ENCODE measurements around the gene BCL2A1.
"Not testable (repeated sequence)": the region's sequence is repeated elsewhere in the genome, so short reads cannot be mapped to it uniquely, and the experiment has no call there.

BCL2A1 gene

GRCh38 chr15:79989682-79990081 lies 18.7 kb upstream of the BCL2A1 start:
- DNase-seq (ENCODE audit: extremely low read depth in 1 of 2, low read depth in 1 of 2), result no peak

- no peak for DNase-seq (ENCODE audit: extremely low read depth in 1 of 2, low read depth in 1 of 2)
These were observed 18.2 kb upstream of the BCL2A1 start for GRCh38 chr15:79989183-79989582.

GRCh38 chr15:79988448-79989117 lies 17.6 kb upstream of the BCL2A1 start:
- no peak for DNase-seq (ENCODE audit: extremely low read depth in 1 of 2, low read depth in 1 of 2)

- no peak for DNase-seq (ENCODE audit: extremely low read depth in 1 of 2, low read depth in 1 of 2)
These were observed 17.0 kb upstream of the BCL2A1 start for GRCh38 chr15:79987969-79988368.

GRCh38 chr15:79987569-79987955 lies 16.6 kb upstream of the BCL2A1 start:
- no peak for DNase-seq (ENCODE audit: extremely low read depth in 1 of 2, low read depth in 1 of 2)

GRCh38 chr15:79981831-79982455 lies 10.9 kb upstream of the BCL2A1 start:
- DNase-seq (ENCODE audit: extremely low read depth in 1 of 2, low read depth in 1 of 2), result no peak

GRCh38 chr15:79978655-79979514 lies 7.9 kb upstream of the BCL2A1 start:
- no peak for DNase-seq (ENCODE audit: extremely low read depth in 1 of 2, low read depth in 1 of 2)

- no peak for DNase-seq (ENCODE audit: extremely low read depth in 1 of 2, low read depth in 1 of 2)
These were observed 7.3 kb upstream of the BCL2A1 start for GRCh38 chr15:79978260-79978654.

GRCh38 chr15:79977431-79978054 lies 6.5 kb upstream of the BCL2A1 start:
- no peak for DNase-seq (ENCODE audit: extremely low read depth in 1 of 2, low read depth in 1 of 2)

- DNase-seq (ENCODE audit: extremely low read depth in 1 of 2, low read depth in 1 of 2), result no peak
These were observed 2.6 kb upstream of the BCL2A1 start for GRCh38 chr15:79973456-79974195.

GRCh38 chr15:79972863-79973262 lies 1.9 kb upstream of the BCL2A1 start:
- no peak for DNase-seq (ENCODE audit: extremely low read depth in 1 of 2, low read depth in 1 of 2)

GRCh38 chr15:79970181-79970580 lies 815 bp downstream of the BCL2A1 start:
- no peak for DNase-seq (ENCODE audit: extremely low read depth in 1 of 2, low read depth in 1 of 2)

GRCh38 chr15:79969146-79969545 lies 1.9 kb downstream of the BCL2A1 start:
- no peak for DNase-seq (ENCODE audit: extremely low read depth in 1 of 2, low read depth in 1 of 2)

- no peak for DNase-seq (ENCODE audit: extremely low read depth in 1 of 2, low read depth in 1 of 2)
These were observed 3.5 kb downstream of the BCL2A1 start for GRCh38 chr15:79967298-79968182.

GRCh38 chr15:79966634-79967297 lies 4.2 kb downstream of the BCL2A1 start:
- no peak for DNase-seq (ENCODE audit: extremely low read depth in 1 of 2, low read depth in 1 of 2)

- DNase-seq (ENCODE audit: extremely low read depth in 1 of 2, low read depth in 1 of 2), result no peak
These were observed 5.0 kb downstream of the BCL2A1 start for GRCh38 chr15:79965846-79966630.

GRCh38 chr15:79964232-79964805 lies 6.7 kb downstream of the BCL2A1 start:
- no peak for DNase-seq (ENCODE audit: extremely low read depth in 1 of 2, low read depth in 1 of 2)

- not testable (repeated sequence) for DNase-seq (ENCODE audit: extremely low read depth in 1 of 2, low read depth in 1 of 2)
These were observed 8.1 kb downstream of the BCL2A1 start for GRCh38 chr15:79962921-79963320.
